Naive thymus-derived CD8-positive, alpha-beta T cell (primary cell): ENCODE measurements around the gene OR4A47. TPM values are rescaled to one million over a fixed set of nuclear protein-coding genes. Genes with fewer than 3 reads are reported as not detected.
"Not testable (repeated sequence)": the region's sequence is repeated elsewhere in the genome, so short reads cannot be mapped to it uniquely, and the experiment has no call there.

Source experiments
- ATAC-seq, 2 donors: fragments of 150-1000 bp; cut with Tn5 transposase in 1 of 2; sonication (Bioruptor Pico), chemical (Tn5 transposase) in 1 of 2; 1 replicate in 1 of 2; 2 replicates in 1 of 2; pipeline ENCODE4 v1.10.0; 2021; ENCODE audit warnings: mild to moderate bottlenecking in 2 of 2, moderate library complexity in 2 of 2
- POLR2A ChIA-PET: fragments of 350-600 bp; sonication (Branson Sonifier 250); formaldehyde crosslinking; loops from one replicate; lab custom pipeline; 2021; ENCODE audit warnings: antibody characterized with exemption; lab: Charles Lee
- DNase-seq, 10 donors: peaks; one replicate each; pipeline versions ENCODE4 v3.0.0 to v3.0.0-alpha.2; 2020 to 2022
- H3K27ac Mint-ChIP-seq, 10 donors: one replicate each; pipeline ENCODE4 v1.8.0; 2020 to 2022; ENCODE audit warnings: mild to moderate bottlenecking in 10 of 10, mixed read lengths in 10 of 10, moderate library complexity in 4 of 10, inconsistent platforms in 1 of 10
- H3K27me3 Mint-ChIP-seq, 5 donors: one replicate each; pipeline ENCODE4 v1.8.0; 2021 to 2022; ENCODE audit warnings: mixed read lengths in 5 of 5
- H3K36me3 Mint-ChIP-seq, 3 donors: one replicate each; pipeline ENCODE4 v1.8.0; 2020 to 2022; ENCODE audit warnings: mixed read lengths in 3 of 3, mild to moderate bottlenecking in 2 of 3, inconsistent platforms in 1 of 3
- H3K4me1 Mint-ChIP-seq, 4 donors: one replicate each; pipeline ENCODE4 v1.8.0; 2021 to 2022; ENCODE audit warnings: mixed read lengths in 4 of 4
- H3K4me3 Mint-ChIP-seq, 10 donors: one replicate each; pipeline ENCODE4 v1.8.0; 2020 to 2022; ENCODE audit warnings: mild to moderate bottlenecking in 10 of 10, mixed read lengths in 10 of 10, moderate library complexity in 6 of 10, inconsistent platforms in 1 of 10
- H3K9me3 Mint-ChIP-seq, 9 donors: one replicate each; pipeline ENCODE4 v1.8.0; 2020 to 2022; ENCODE audit warnings: mixed read lengths in 9 of 9, mild to moderate bottlenecking in 3 of 9, inconsistent platforms in 1 of 9, moderate library complexity in 1 of 9
- polyA plus RNA-seq, 3 donors: library from polyadenylated mRNA; unstranded; fragments of 300-500 nt; fragmentation: Illumina TruSeq; gene quantifications; one replicate each; pipeline ENCODE4 v1.2.3, GENCODE V29; 2021
- total RNA-seq, 8 experiments: library from RNA in 2 of 8; stranded (reverse) in 2 of 8; gene quantifications; one replicate each; pipeline ENCODE4 v1.2.3 and lab custom pipeline; 2021 to 2026

The OR4A47 gene
- total RNA-seq: not detected
- polyA plus RNA-seq: not detected
- total RNA-seq (lab: John Stamatoyannopoulos, UW): 0 reads per million in 6 experiments

GRCh38 chr11:48488493-48488892 is at the start of gene OR4A47:
Gene OR4A47 (plus strand): TSS chr11:48488793. CDS start chr11:48488793, 0 bp downstream.
- DNase-seq, H3K9me3 Mint-ChIP-seq, H3K4me1 Mint-ChIP-seq, H3K27ac Mint-ChIP-seq, ATAC-seq, H3K36me3 Mint-ChIP-seq, POLR2A ChIA-PET, H3K27me3 Mint-ChIP-seq, H3K4me3 Mint-ChIP-seq: not testable (repeated sequence)

GRCh38 chr11:48455909-48456308 is 32.7 kb upstream of the OR4A47 start:
- H3K27ac Mint-ChIP-seq, DNase-seq, H3K36me3 Mint-ChIP-seq, POLR2A ChIA-PET, ATAC-seq, H3K4me1 Mint-ChIP-seq, H3K4me3 Mint-ChIP-seq: not testable (repeated sequence)
- Mint-ChIP-seq H3K9me3 (peaks cover 0 to 47% (median 17%) of the 10 kb centered on the region in 9 donors), H3K27me3 (peaks cover 0 to 23% (median 4%) of the 10 kb centered on the region in 5 donors)

- H3K27me3 Mint-ChIP-seq, ATAC-seq, H3K4me1 Mint-ChIP-seq, POLR2A ChIA-PET, H3K36me3 Mint-ChIP-seq, H3K4me3 Mint-ChIP-seq, DNase-seq, H3K27ac Mint-ChIP-seq: not testable (repeated sequence)
- H3K9me3 Mint-ChIP-seq: peaks cover 0 to 35% (median 16%) of the 10 kb centered on the region in 9 donors
Observed at GRCh38 chr11:48473966-48474365, 14.6 kb upstream of the OR4A47 start.

- POLR2A ChIA-PET, DNase-seq, ATAC-seq, H3K36me3 Mint-ChIP-seq, H3K4me3 Mint-ChIP-seq, H3K27ac Mint-ChIP-seq, H3K27me3 Mint-ChIP-seq, H3K4me1 Mint-ChIP-seq: not testable (repeated sequence)
- peaks cover 0 to 28% (median 11%) of the 10 kb centered on the region in 9 donors for H3K9me3 Mint-ChIP-seq
Observed at GRCh38 chr11:48474703-48475102, 13.9 kb upstream of the OR4A47 start.

GRCh38 chr11:48506169-48506568 is 17.6 kb downstream of the OR4A47 start:
- H3K36me3 Mint-ChIP-seq, H3K4me3 Mint-ChIP-seq, H3K27ac Mint-ChIP-seq, H3K4me1 Mint-ChIP-seq, H3K27me3 Mint-ChIP-seq, POLR2A ChIA-PET, ATAC-seq, DNase-seq: not testable (repeated sequence)
- H3K9me3 Mint-ChIP-seq: peaks cover 0 to 38% (median 9%) of the 10 kb centered on the region in 9 donors

- DNase-seq: no peak
- H3K9me3 Mint-ChIP-seq: peaks cover 0 to 23% (median 7%) of the 10 kb centered on the region in 9 donors
- POLR2A ChIA-PET: no interaction called here
- H3K4me3 Mint-ChIP-seq: no peak overlapping the region
- ATAC-seq: no peak
- H3K36me3 Mint-ChIP-seq: no peaks in the 10 kb centered on the region
- H3K4me1 Mint-ChIP-seq: no peaks in the 10 kb centered on the region
- H3K27me3 Mint-ChIP-seq: peaks cover 0 to 4% (median 0%) of the 10 kb centered on the region in 5 donors
- H3K27ac Mint-ChIP-seq: no peak overlapping the region
Observed at GRCh38 chr11:48538991-48539390, 50.4 kb downstream of the OR4A47 start.

Other genes with a start within 250 kb of the OR4A47 start
- not detected for gene OR4X2, start 243.7 kb upstream of the OR4A47 start, total RNA-seq
- gene OR4X2, start 243.7 kb upstream of the OR4A47 start, polyA plus RNA-seq: not detected
- gene OR4X1, start 224.9 kb upstream of the OR4A47 start, total RNA-seq: not detected
- not detected for gene OR4X1, start 224.9 kb upstream of the OR4A47 start, polyA plus RNA-seq
- not detected for gene OR4S1, start 182.6 kb upstream of the OR4A47 start, total RNA-seq
- gene OR4S1, start 182.6 kb upstream of the OR4A47 start, polyA plus RNA-seq: not detected
- gene OR4C3, start 163.9 kb upstream of the OR4A47 start, total RNA-seq: not detected
- not detected for gene OR4C3, start 163.9 kb upstream of the OR4A47 start, polyA plus RNA-seq
- not detected for gene OR4C5, start 122.3 kb upstream of the OR4A47 start, total RNA-seq
- gene OR4C5, start 122.3 kb upstream of the OR4A47 start, polyA plus RNA-seq: not detected